ENCODE data around the gene SECISBP2. TPM values are rescaled to one million over a fixed set of nuclear protein-coding genes. Genes with fewer than 3 reads are reported as not detected.
"Not testable (repeated sequence)": the region's sequence is repeated elsewhere in the genome, so short reads cannot be mapped to it uniquely, and the experiment has no call there.

SECISBP2 gene
- total RNA-seq, 1 donor from 2014 or later: 27.8 TPM

DNA sequence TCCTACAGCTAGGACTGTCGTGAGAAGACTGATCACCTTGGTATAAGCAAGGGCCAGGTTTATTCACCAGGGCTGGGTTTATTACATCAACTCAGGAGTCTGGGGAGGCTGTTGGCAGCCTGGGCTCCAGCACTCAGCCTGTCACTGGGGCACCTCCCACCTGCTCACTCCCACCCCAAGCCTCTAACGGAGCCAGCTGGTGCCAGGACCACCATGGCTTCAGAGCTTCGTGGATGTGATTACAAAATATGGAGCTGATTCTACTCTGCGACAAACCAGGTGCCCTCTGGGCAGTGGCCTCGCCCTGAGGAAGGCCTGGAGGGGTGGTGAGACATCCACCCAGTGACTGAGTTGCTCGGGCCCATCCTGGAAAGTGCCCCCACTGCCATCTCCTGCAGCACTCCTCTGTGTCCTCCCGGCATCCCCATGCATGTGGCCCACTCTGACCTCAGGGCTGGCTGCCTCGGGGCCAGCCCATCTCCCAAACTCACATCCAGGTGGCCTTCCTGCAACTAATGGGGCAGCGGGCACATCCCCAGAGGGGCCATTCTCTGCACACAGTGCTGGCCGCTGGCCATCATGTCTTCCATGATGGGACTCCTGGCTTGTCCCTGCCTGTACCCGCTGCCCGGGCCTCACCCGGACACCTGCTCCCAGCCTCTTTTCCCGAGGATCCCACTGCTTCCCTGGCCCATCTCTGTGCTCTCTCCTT lies 49.6 kb downstream of the SECISBP2 start:
- TF ChIP-seq, protein P1, sequence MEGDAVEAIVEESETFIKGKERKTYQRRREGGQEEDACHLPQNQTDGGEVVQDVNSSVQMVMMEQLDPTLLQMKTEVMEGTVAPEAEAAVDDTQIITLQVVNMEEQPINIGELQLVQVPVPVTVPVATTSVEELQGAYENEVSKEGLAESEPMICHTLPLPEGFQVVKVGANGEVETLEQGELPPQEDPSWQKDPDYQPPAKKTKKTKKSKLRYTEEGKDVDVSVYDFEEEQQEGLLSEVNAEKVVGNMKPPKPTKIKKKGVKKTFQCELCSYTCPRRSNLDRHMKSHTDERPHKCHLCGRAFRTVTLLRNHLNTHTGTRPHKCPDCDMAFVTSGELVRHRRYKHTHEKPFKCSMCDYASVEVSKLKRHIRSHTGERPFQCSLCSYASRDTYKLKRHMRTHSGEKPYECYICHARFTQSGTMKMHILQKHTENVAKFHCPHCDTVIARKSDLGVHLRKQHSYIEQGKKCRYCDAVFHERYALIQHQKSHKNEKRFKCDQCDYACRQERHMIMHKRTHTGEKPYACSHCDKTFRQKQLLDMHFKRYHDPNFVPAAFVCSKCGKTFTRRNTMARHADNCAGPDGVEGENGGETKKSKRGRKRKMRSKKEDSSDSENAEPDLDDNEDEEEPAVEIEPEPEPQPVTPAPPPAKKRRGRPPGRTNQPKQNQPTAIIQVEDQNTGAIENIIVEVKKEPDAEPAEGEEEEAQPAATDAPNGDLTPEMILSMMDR (IDR thresholded peaks at IDR 0.05): no peak
- intact Hi-C loops (cut with DNase I): no loop called here
- H3K4me1 ChIP-seq: no peaks in the 10 kb centered on the region
- H3K27me3 ChIP-seq: no peaks in the 10 kb centered on the region
- no peak overlapping the region for H3K27ac ChIP-seq
- no peak overlapping the region for H3K4me3 ChIP-seq
- no peaks in the 10 kb centered on the region for H3K9me3 ChIP-seq
- DNase-seq (ENCODE audit: low spot score in 2 of 2): no peak
- H3K36me3 ChIP-seq: peaks cover 0 to 4% of the 10 kb centered on the region in 2 donors

DNA sequence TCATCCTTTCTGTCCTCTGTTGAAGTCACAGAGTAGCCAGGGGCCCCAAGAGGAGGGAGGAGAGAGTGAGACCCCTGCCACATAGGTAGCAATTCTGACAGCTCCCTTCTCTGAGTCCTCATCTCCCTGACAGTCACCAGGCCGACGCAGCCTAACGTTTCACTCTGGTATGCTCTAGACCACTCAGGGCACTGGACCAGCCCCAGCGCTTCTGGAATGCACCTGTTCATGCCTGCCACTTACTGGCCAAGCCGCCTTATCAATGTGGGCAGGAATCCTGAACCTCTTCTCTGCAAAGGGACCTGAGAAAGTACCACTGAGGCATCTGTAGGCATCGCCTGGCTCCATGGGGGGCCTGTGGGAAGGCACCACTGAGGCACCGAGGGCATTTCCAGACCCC lies 50.2 kb downstream of the SECISBP2 start:
- Histone ChIP-seq H3K27ac (no peak overlapping the region), H3K9me3 (no peaks in the 10 kb centered on the region), H3K4me1 (no peaks in the 10 kb centered on the region), H3K27me3 (no peaks in the 10 kb centered on the region), H3K4me3 (no peak overlapping the region), H3K36me3 (peaks cover 0 to 3% of the 10 kb centered on the region in 2 donors)
- no peak for DNase-seq (ENCODE audit: low spot score in 2 of 2)
- TF ChIP-seq, protein P1 (IDR thresholded peaks at IDR 0.05): no peak
- intact Hi-C loops (cut with DNase I): no loop called here

DNA sequence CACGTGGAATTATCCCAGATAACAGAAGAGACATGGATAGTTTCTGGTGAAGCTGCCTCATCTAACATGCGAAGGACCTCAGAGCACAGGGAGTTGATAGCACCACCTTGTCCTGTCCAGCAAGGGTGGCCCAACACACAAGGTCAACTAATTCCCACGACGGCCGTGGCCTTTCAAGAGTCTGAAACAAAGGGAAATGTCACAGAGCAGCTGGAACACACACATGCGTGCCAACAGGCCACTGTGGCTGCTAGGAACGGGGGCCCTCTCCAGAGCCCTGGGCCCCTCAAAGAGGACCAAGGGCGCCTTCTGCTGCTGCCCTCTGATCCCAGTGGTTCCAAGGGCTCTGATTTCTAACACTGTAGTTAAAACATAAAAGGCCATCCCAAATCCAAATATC lies 50.7 kb downstream of the SECISBP2 start:
- TF ChIP-seq, protein P1 (IDR thresholded peaks at IDR 0.05): no peak
- Histone ChIP-seq H3K4me3 (no peak overlapping the region), H3K27me3 (no peaks in the 10 kb centered on the region), H3K27ac (no peak overlapping the region), H3K36me3 (peaks cover 0 to 3% of the 10 kb centered on the region in 2 donors), H3K4me1 (no peaks in the 10 kb centered on the region), H3K9me3 (no peaks in the 10 kb centered on the region)
- no peak for DNase-seq (ENCODE audit: low spot score in 2 of 2)
- intact Hi-C loops (cut with DNase I): no loop called here

DNA sequence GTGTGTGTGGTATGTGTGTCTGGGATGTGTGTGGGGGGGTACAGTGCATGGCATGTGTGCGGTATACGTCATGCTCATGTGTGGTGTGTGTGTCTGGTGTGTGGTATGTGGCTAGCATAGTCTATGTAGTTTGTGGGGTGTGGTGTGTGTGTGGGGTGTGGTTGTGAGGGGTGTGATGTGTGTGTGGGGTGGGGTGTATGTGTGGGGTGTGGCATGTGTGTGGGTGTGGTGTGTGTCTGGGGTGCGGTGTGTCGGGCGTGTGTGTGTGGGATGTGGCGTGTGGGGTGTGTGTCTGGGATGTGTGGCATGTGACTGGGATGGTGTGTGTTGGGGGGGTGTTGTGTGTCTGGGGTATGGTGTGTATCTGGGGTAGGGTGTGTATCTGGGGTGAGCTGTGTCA lies 52.3 kb downstream of the SECISBP2 start:
- intact Hi-C loops (cut with DNase I): no loop called here
- TF ChIP-seq, protein P1 (IDR thresholded peaks at IDR 0.05): no peak

DNA sequence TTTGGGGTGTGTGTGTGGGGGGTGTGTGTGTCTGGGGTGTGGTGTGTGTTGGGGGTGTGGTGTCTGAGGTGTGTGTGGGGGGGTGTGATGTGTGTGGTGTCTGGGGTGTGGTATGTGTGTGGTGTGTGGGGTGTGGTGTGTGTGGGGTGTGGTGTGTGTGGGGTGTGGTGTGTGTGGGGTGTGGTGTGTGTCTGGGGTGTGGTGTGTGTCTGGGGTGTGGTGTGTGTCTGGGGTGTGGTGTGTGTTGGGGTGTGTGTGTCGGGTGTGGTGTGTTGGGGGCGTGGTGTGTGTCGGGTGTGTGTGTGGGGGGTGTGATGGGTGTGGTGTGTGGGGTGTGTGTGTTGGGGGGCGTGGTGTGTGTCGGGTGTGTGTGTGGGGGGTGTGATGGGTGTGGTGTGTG lies 53.5 kb downstream of the SECISBP2 start:
- H3K36me3 ChIP-seq; H3K27ac ChIP-seq; H3K4me3 ChIP-seq; H3K27me3 ChIP-seq; DNase-seq (ENCODE audit: low spot score in 2 of 2); H3K9me3 ChIP-seq; intact Hi-C loops (cut with DNase I); H3K4me1 ChIP-seq: not testable (repeated sequence)

More for the DNA sequence above, 52.3 kb downstream of the SECISBP2 start:
- H3K27ac ChIP-seq: no peak overlapping the region
- no peak for DNase-seq (ENCODE audit: low spot score in 2 of 2)
- no peak overlapping the region for H3K4me3 ChIP-seq
- no peaks in the 10 kb centered on the region for H3K27me3 ChIP-seq
- H3K9me3 ChIP-seq: no peaks in the 10 kb centered on the region
- no peaks in the 10 kb centered on the region for H3K36me3 ChIP-seq
- no peaks in the 10 kb centered on the region for H3K4me1 ChIP-seq

DNA sequence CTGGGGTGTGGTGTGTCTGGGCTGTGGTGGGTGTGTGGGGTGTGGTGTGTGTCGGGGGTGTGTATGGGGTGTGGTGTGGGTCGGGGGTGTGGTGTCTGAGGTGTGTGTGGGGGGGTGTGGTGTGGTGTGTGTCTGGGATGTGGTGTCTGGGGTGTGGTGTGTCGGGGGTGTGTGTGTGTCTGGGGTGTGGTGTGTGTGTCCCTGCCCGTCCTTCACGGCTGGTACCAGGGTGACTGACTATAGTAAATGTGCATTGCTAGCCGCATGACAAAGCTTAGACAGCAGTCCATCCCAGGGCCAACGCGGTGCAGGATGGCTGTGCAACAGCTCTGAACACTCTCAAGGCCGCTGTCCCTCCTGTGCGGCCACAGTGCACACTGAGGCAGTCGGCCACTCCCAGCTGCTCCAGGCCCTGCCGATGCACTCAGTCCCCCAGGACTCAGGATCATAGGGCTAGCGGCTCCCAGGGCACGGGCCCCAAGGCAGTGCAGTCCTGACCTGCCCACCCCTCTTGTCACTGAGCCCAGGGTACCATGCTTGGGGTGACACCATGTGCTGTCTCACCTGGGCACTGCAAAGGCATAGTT lies 54.0 kb downstream of the SECISBP2 start:
- Histone ChIP-seq H3K36me3 (peaks cover 0 to 3% of the 10 kb centered on the region in 2 donors), H3K27me3 (no peaks in the 10 kb centered on the region), H3K9me3 (no peaks in the 10 kb centered on the region), H3K27ac (no peak overlapping the region), H3K4me3 (no peak overlapping the region), H3K4me1 (no peaks in the 10 kb centered on the region)
- intact Hi-C loops (cut with DNase I): no loop called here
- DNase-seq (ENCODE audit: low spot score in 2 of 2): no peak
- TF ChIP-seq, protein P1 (IDR thresholded peaks at IDR 0.05): no peak
